ENCODE data around the gene KREMEN2.

- TF ChIP-seq CTCF (IDR thresholded peaks at IDR 0.05) (no peak), POLR2A (IDR thresholded peaks at IDR 0.05) (no peak)
These were observed 10.1 kb upstream of the KREMEN2 start for GRCh38 chr16:2953706-2954627.
